ENCODE measurements around the gene SLC19A1.

SLC19A1 gene

GRCh38 chr21:45492765-45493164 is 49.5 kb downstream of the SLC19A1 start:
- no peak for DNase-seq (ENCODE audit: low read depth)

GRCh38 chr21:45491623-45492022 is 50.6 kb downstream of the SLC19A1 start:
- DNase-seq (ENCODE audit: low read depth) = no peak

GRCh38 chr21:45491056-45491455 is 51.2 kb downstream of the SLC19A1 start:
- DNase-seq (ENCODE audit: low read depth) = no peak

- no peak for DNase-seq (ENCODE audit: low read depth)
Measured at GRCh38 chr21:45490049-45490731, 52.0 kb downstream of the SLC19A1 start.

- DNase-seq (ENCODE audit: low read depth) = no peak
Measured at GRCh38 chr21:45489722-45489982, 52.6 kb downstream of the SLC19A1 start.

GRCh38 chr21:45488931-45489721 is 53.1 kb downstream of the SLC19A1 start:
- DNase-seq (ENCODE audit: low read depth) = no peak

GRCh38 chr21:45487891-45488600 is 54.2 kb downstream of the SLC19A1 start:
- no peak for DNase-seq (ENCODE audit: low read depth)

GRCh38 chr21:45487161-45487806 is 55.0 kb downstream of the SLC19A1 start:
- DNase-seq (ENCODE audit: low read depth) = no peak

- DNase-seq (ENCODE audit: low read depth) = no peak
Measured at GRCh38 chr21:45486443-45487160, 55.6 kb downstream of the SLC19A1 start.

GRCh38 chr21:45485686-45486442 is 56.4 kb downstream of the SLC19A1 start:
- DNase-seq (ENCODE audit: low read depth) = no peak

- DNase-seq (ENCODE audit: low read depth) = no peak
Measured at GRCh38 chr21:45484318-45484717, 57.9 kb downstream of the SLC19A1 start.

- DNase-seq (ENCODE audit: low read depth) = no peak
Measured at GRCh38 chr21:45482899-45483821, 59.1 kb downstream of the SLC19A1 start.

GRCh38 chr21:45481977-45482898 is 60.0 kb downstream of the SLC19A1 start:
- DNase-seq (ENCODE audit: low read depth) = no peak

GRCh38 chr21:45481566-45481965 is 60.7 kb downstream of the SLC19A1 start:
- DNase-seq (ENCODE audit: low read depth) = no peak

GRCh38 chr21:45480701-45481500 is 61.3 kb downstream of the SLC19A1 start:
- DNase-seq (ENCODE audit: low read depth) = no peak

GRCh38 chr21:45479691-45480675 is 62.3 kb downstream of the SLC19A1 start:
- no peak for DNase-seq (ENCODE audit: low read depth)
